ENCODE results near the gene POLN. TPM values are rescaled to one million over a fixed set of nuclear protein-coding genes. Genes with fewer than 3 reads are reported as not detected.
"Not testable (repeated sequence)": the region's sequence is repeated elsewhere in the genome, so short reads cannot be mapped to it uniquely, and the experiment has no call there.

POLN gene
- total RNA-seq, 1 donor from 2014 or later = 7.6 TPM

GRCh38 chr4:2161092-2161703 lies 80.7 kb downstream of the POLN start:
- not testable (repeated sequence) for DNase-seq

- DNase-seq = no peak
These were observed 82.0 kb downstream of the POLN start for GRCh38 chr4:2159931-2160330.

GRCh38 chr4:2155246-2155645 lies 86.7 kb downstream of the POLN start:
- no peak for DNase-seq

DNA sequence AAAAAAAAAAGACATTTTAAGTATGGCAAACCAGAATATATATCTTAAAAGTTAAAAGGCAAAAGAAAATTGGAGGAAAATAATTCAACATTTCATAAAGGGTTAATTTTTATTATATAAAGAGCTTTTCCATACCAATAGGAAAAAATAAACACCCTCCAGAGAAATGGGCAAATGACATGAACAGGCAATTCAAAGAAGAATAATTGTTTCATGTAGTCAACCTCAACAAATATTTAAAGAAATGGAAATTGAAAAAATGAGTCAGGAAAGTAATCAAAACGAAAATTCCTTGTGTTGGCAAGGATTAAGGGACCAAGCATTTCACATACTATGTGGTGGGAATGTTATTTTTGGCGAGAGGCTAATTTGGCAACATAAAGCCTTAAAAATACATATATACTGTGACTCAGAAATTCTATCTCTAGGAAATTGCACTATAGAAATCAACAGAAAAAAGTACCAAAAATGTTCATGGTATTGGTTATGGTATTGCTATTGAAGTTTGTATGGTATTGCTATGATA lies 87.6 kb downstream of the POLN start:
- DNase-seq = no peak

DNA sequence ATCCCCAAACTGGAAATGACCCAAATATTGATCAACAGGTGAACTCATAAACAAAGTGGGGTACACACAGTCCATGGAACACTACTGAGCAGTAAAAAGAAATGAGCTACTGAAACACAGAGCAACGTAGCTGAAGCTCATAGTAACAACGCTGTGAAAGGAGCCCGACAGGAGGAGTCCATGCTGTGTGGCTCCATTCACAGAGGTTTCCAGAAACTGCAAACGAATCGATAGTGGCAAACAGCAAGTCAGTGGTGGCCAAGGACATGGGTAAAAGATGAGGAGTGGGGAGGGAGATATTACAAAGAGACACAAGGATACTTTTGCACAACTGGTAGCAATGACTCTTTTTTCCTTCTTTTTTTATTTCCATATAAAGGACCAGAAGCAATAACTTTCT lies 90.4 kb downstream of the POLN start:
- DNase-seq = no peak

GRCh38 chr4:2150076-2150475 lies 91.8 kb downstream of the POLN start:
- no peak for DNase-seq

- DNase-seq = peak; percentile 6
These were observed 99.1 kb downstream of the POLN start for GRCh38 chr4:2142630-2143427.

DNA sequence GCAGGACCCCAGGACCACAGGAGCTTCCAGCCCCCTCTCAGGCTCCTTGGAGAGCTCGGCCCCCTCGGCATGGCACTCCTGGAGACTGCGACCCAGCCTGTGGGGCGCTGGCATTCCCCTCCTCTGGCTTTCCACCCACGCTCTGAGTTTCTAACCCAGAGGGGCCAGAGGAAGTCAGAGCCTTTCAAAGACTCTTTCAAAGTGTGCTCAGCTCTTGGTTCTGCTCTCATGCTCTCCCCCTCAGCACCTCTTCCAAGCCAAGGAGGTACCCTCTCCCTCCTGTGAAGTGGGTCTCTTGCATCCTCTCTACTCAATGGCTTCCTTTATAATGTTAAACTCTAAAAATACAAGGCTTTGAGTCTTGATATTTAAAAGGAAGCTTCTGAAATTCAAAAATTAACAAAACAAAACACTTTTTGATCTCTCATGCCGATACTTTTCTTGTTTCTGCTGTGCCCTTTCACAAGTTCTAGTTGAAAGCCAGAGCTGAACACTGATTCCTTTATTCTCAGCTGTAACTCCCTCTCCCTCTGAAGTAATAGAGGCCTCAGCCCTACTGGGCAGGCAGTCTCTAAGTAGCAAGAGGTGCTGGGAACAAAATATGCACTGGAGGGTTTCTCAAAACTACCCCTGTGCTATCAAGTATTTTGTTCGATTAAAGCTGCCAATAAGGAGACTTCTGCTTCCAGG lies 100.0 kb downstream of the POLN start:
- DNase-seq = peak; percentile 30

DNA sequence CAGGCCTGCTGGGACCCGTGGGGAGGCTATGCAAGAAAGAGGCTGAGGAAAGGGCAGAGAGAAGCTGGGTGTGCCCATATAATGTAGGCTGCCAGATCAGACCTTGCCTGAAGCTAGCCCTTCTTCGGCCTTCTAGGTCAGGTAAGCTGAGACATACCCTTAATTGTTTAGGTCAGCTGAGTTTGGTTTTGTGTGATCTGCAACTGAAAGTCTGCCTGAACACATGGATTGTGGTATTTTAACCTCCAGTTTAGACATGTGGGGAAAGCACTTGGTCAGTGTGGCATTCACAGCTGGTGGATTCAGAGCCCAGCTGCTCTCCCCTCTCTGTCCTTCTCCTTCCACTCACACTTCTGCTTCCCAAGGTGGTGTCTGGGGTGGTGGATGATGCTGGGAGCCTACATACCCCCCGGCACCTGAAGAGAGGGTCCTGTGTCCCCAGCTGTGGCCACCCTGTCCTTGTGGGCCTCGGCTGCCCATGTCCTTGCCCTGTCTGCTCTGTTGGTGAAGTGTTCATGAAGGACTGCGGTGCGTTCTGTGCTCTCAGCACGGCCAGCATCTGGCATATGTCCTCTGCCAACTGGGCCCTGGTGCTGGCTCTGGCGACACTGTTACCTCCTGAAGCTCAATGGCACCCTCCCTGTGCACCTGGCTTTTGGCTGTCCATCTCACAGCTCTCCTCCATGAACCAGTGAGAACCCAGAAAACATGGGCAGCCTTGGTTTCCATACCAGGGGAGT lies 100.7 kb downstream of the POLN start:
- no peak for DNase-seq

GRCh38 chr4:2138846-2139500 lies 102.9 kb downstream of the POLN start:
- DNase-seq = no peak

- DNase-seq = no peak
These were observed 105.2 kb downstream of the POLN start for GRCh38 chr4:2136726-2137125.

DNA sequence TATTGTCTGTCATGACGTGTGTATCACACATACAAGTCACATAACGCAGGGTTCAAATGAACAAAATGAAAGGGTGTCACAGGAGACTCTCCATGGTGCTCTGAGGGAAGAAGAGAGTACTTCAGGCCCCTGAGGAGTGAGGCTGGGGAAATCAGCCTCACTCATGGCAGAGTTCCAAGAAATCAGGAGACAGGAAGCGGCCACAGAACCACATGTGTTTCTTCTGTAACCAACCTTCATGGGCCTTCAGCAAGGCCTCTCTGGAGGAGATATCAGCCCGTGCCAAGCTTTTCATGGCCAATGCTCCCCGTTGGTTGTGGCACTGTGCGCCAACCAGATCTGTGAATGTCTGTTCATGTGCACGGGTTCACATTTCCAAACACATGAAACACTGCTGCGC lies 106.8 kb downstream of the POLN start:
- DNase-seq = peak; percentile 54

GRCh38 chr4:2132438-2132837 lies 109.5 kb downstream of the POLN start:
- no peak for DNase-seq

DNA sequence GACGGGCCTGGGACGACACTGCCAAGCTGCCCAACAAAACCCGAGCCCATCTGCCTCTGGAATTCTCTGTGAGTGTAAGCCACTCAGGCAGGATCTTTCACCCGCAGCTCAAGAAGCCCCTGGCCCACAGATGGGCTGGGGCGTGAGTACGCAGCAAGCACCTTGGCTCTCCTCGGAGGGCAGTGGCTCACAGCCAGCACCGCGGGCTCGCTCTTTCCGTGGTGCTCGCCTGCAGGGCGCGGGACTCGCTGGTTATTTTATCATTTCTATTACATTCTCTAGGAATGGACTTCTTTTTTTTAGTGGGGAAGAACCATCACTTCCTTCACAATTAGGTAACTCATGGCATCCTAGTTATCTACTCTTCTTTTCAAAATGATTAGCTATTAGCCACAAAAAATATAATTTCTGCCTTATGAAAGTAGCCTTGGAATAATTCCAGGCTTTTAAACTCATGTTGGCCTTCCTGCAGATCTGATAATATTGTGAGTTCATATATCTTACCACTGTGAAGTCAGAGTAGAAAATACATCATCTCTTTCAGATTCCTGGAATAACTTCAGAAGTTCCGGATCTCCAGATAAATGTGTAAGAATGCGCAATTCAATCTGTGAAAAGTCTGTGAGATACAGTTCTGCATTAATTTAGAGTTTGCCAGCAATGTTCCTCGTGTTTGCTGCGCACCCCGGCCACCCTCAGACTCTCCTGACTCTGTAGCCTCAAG lies 114.2 kb downstream of the POLN start:
- DNase-seq = no peak

DNA sequence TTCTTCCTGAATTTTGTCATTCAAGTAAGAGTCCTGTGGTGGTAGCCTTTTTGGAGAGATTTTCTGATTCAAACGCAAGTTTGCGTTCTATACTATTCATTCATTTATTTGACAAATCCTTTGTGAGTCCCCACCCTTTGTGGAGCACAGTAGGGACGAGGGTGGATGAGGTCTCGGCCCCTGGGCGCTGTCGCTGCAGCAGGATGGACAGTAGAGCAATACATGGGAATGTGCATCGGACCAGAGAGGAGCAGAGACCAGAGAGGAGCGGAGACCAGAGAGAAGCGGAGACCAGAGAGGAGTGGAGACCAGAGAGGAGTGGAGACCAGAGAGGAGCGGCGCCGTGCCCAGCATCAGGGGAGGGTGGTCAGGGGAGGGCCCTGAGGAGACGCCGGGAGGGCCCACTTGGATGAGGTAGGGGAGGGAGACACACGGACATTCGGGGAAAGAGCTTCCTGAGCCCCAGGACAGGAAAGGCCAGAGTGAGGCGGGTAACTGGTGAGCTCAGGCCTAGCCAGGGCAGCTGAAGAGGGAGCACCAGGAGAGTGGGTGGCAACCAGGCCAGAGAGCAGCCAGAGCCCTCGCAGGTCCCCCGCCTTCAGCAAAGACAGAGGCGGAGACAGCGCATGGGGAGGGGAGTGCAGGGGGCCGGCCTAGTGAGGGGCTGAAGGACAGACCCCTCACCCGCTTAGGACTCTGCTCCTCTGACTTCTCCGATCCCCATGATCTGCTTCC lies 115.4 kb downstream of the POLN start:
- DNase-seq = no peak

GRCh38 chr4:2125831-2126230 lies 116.1 kb downstream of the POLN start:
- no peak for DNase-seq

DNA sequence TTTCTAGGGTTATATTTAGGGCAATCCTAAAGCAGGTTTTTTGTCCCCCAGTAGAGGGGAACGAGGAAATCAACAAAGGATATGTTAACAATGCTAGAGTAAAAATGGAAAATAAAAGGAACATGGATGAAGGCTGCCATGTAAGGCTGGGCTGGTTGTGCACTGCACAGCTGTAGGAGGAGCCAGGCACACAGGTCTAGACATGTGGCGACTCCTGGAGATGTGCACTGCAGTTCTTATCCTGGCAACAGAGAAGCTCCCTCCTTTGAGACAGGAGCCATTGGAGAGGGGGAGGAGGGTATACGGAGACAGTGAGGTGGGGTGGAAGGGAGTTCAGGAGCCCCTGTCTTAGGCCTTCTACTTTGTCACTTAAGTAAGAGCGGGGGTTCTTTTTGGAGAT lies 116.9 kb downstream of the POLN start:
- DNase-seq = no peak

DNA sequence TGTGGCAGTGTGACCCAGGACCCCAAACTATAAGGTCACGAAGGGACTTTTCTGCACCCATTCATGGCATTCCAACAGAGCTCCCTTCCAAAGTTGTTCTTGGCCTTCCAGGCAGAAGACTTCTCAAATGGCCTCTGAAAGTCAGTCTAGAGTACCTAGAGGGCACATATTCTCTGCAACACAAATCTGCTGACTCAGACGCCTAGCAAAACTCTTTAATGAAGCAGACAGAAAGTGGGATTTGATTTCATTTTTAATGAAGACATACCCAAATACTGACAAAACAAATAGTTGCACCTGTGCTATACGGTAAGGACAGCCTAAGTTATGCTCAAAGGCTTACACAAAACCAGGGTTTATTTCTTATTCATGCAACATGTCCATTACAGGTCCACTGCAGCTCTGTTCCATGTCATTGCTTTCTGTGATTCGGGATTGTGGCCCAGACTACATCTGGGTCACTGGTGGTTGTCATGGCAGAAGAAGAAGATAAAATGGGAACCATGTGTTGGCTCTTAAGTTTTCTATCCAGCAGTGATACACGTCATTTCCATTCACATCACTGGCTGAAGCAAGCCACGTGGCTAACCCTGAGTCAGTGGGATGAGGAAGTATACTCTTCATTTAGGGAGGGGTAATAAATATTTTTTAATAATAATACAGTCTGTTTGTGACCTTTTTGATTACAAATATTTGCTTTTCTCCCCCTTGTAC lies 125.1 kb downstream of the POLN start:
- DNase-seq = no peak

GRCh38 chr4:2105559-2105958 lies 136.4 kb downstream of the POLN start:
- no peak for DNase-seq

All from tongue (tissue), 2 donors.